GM21447 (cell line): ENCODE results near the gene PDZD2.
"Not testable (repeated sequence)": the region's sequence is repeated elsewhere in the genome, so short reads cannot be mapped to it uniquely, and the experiment has no call there.

ENCODE experiments used
- ATAC-seq: cut with Tn5 transposase; IDR thresholded peaks from one replicate; pipeline ENCODE4 v1.9.1; 2021; ENCODE audit not compliant: unreplicated experiment

The PDZD2 gene

DNA sequence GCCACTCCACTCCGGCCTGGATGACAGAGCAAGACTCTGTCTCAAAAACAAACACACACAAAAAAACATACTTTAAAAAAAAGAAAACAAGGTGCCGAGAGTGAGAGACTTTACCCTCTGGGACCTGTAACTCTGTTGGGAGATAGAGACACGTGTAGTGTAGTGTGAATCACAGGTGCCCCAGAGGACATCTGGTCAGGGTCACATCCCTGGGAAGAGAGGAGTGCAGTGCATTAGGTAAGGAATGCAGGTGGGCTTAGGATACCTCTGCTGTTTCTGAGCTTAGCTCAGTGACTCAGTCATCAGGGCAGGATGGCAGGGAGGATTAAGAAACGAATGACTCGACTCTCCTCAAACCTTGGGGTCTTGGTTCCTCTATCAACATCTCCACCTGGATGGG, 360.5 kb downstream of the PDZD2 start:
- no peak for ATAC-seq

DNA sequence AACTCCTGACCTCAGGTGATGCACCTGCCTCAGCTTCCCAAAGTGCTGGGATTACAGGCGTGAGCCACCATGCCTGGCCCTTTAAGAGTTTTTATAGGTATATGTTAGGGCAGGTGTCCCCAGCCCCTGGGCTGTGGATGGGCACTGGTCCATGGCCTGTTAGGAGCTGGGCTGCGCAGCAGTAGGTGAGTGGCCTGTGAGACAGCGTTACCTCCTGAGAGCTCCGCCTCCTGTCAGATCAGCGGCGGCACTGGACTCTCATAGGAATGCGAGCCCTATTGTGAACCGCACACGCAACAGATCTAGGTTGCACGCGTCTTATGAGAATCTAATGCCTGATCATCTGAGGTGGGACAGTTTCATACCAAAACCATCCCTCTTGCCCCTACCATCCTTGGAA, 361.8 kb downstream of the PDZD2 start:
- no peak for ATAC-seq

DNA sequence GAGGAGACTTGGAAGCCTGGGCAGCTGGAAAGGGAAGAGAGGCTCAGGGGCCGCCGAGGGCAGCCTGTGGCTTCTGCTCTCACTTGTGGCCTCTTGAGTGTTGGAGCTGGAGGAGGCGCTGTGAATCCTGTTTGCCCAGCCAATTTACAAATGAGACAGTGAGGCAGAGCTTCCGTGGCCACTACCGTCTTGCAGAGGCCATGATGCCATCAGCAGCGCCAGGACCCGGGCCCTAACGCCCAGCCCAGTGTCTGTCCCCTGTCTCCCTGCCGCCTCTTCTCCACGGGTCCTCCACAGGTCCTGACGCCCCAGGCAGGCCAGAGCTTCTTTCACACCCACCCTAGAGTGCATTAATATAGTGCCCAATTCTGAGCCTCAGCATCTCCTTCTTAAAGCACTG, 362.4 kb downstream of the PDZD2 start:
- no peak for ATAC-seq

DNA sequence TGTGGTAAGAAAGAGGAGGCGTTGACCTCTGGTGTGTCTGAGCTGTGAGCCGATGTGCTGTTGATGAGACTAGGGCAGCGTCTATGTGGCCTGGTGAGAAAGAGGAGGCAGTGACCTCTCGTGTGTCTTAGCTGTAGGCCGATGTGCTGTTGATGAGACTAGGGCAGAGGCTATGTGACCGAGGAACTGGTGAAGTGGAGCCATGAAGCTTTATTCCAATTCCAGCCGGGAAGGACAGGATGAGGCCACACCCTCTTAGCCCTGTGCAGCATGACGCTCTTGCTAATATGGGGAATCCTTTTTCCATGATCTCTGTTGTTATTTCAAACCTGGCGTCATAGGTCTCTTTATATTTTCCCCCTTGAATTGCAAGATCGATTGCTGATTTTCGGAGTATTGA, 362.8 kb downstream of the PDZD2 start:
- ATAC-seq = no peak

DNA sequence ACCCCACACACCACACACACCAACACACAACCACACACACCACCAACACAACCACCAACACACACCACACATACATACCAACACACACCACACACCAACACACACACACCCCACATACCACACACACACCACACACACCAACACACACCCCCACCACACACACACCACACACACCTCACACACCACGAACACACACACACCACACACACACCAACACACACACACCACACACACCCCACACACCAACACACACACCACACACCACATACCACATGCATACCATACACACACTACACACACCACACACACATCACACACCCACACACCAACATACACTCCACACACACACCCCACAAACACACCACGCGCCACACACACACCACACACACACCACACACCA, 363.8 kb downstream of the PDZD2 start:
- no peak for ATAC-seq

DNA sequence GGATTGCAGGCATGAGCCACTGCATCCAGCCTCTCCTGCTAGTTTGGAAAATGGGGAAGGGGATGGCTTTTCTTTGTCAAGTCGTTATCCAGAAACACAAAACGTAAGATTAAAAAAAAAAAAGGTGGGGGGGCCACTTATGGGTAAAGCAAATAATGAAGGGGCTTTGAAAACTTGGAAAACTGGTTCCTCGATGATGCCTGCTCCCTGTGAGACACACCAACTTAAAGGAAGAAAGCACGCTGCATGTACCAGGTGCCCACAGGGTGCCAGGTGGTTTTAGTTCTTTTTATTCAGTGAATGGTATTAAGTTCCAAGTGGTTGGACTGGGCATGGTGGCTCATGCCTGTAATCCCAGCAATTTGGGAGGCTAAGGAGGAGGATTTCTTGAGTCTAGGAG, 365.1 kb downstream of the PDZD2 start:
- no peak for ATAC-seq

DNA sequence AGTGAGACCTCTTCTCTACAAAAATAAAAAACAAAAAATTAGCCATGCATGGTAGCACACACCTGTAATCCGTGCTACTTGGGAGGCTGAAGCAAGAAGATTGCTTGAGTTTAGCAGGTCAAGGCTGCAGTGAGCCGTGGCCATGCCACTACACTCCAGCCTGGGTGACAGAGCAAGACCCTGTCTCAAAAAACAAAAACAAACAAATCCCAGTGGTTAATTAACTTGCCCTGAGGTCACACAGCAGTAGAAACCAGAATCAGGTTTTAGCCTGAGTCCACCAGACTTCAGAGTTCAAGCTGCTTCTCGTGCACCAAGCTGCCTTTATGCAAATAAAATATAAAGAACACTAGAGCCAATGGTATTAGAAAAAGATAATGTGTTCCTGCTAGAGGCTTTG, 365.5 kb downstream of the PDZD2 start:
- ATAC-seq = peak; percentile 71

DNA sequence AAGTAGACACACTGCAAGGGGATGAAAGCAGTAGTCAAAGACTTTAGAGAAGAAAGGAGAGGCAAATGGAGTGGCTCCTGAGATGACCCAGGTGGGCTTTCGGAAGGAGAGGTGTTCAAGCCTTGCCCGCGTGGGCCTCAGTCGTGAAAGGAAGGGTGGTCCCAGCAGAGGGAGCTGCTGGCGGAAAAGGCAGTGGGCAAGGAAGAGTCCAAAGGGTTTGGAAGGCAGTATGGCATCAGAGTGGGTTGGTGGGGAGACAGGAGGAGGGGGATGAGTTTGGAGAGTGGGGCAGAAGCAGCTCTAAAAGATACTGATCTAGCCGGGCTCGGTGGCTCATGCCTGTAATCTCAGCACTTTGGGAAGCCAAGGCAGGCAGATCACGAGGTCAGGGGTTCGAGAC, 369.8 kb downstream of the PDZD2 start:
- no peak for ATAC-seq

DNA sequence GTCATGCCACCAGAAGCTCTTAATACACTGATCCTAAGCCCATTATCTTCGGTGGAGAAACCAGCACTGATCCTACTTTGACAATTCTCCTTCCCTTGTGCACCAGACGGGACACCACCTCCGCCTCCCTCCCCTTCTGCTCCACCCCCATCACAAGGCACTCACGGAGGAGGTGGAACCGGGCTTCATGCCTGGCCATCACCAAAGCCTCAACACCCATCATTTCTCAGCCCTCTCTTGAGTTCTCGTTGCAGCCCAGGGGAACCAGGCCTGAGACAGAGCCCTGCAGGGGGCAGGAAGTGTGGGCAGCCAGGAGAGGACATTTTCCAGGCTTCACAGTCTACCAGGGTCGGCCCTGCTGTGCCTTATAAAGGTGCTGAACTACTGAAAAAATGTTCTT, 374.7 kb downstream of the PDZD2 start:
- no peak for ATAC-seq

DNA sequence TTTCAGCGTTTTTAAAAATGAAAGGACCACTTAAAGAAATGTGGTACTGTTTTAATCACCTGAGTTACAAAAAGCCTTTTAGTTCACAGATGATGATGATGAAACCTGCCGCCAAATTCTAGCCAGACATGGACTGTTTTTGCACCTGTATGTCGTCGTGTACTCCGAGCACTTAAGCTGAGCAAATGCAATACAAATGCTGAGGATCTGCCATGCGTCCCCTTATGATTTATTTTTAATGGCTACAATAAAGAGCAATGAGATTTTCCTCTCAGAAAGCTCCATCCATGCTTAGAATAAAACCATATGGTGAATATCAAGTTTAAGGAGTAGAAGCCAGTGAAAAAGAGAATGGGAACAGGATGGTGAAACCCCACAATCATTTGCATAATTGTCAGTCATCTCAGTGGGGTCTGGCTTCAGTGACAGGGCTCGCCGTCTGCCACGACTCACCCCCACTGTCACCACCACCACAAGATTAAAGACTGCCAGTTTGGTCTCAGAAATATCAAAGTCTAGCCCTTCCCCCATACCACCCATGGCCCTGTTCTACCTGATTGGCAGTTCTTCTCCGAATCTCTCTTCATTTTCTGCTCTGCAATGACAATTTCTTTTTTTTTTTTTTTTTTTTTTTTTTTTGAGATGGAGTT, 375.3 kb downstream of the PDZD2 start:
- ATAC-seq = no peak

DNA sequence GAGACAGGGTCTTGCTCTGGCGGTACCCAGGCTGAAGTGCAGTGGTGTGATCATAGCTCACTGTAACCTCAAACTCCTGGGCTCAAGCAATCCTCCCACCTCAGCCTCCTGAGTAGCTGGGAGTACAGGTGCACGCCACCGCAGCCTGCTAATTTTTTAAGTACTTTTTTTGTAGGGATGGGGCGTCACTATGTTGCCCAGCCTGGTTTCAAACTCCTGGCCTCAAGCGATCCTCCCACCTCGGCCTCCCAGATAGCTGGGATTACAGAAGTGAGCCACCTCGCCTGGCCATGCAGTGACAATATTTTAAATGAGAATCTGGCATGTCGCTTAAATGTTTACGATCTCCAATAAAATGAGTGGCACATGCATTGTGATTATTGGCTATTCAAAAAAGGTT, 376.3 kb downstream of the PDZD2 start:
- ATAC-seq = not testable (repeated sequence)

DNA sequence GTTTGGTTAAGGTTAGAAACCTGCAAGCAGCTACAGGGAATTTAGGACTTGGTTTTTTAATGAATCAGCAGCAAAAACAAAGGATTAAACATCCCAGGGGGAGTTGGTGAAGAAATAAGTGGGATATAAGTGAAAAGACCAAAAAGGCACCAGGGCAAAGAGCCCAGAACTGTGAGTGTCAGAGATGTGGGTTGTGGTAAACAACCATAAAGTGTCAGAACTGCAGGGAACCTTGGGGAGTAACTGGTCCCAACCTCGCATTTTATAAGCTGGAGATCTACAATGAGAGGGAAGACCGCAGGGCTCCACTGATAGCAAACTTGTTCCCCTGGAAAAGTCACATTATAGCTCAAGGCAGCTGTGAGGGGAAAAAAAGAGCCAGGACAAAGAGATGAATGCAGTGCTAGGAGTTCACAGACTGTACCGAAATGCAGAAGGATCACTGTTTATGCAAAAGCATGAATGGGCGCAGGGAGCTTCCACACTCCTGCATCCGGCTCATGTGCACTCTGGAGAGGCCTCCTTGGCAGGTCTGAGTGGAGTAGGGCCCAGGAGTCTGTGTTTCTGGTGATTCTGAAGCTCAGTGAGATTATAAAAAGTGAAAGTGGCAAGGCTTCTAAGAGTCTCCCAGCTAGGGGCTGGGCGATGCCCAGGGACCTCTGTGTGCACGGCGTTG, 378.9 kb downstream of the PDZD2 start:
- no peak for ATAC-seq

DNA sequence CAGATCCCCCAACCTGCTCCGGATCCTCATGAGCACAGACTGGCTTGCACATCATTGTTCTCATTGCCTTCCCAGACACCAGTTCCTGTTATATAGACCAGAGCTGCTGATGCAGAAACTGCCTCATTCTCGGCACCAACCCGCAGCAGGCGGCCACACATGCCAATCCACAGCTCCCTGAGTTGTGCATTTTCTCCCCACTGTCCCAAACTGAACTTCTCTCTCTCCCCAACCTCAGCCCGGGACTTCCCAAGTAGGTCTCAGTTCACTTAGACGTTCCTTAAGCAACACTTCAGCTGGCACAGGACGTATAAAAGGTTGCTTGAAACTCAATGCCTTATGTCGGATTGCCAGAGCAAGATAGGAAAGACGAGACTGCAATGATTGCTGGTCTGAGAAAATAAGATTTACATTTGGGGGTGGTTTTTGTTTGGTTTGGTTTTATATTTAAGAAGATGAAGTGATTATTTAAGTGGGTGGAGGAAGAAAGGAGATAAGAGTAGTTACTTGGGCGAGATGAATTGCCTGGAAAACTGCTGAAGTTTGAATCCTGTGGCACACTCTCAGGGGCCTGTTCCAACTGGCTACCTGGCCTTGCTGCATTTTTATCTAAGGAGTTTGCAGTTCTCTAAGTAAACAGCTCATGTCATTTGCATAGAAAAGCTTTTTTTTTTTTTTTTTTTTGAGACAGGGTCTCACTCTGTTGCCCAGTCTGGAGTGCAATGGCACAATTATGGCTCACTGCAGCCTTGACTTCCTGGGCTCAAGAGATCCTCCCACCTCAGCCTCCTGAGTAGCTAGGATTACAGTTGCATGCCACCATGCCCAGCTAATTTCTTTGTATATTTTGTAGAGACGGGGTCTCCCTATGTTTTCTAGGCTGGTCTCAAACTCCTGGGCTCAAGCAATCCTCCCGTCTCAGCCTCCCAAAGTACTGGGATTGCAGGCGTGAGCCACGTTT, 379.8 kb downstream of the PDZD2 start:
- ATAC-seq = no peak

DNA sequence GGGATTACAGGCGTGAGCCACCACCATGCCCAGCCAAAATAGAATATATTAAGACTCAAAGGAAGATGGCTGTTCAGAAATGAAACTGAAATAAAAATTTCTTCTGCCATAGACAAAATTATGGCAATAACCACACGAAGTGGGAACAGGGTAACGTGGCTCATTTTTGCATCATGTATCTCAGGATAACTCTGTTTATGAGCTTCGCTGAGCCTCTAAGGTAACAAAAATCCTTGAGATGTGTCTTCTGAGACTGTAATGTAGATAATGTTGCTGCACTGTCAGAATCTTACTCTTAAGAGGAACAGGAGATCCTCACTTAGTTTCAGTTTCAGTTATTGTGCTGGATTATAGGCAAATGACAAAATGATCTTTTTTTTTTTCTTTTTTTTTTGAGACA, 381.3 kb downstream of the PDZD2 start:
- peak; percentile 78 for ATAC-seq

DNA sequence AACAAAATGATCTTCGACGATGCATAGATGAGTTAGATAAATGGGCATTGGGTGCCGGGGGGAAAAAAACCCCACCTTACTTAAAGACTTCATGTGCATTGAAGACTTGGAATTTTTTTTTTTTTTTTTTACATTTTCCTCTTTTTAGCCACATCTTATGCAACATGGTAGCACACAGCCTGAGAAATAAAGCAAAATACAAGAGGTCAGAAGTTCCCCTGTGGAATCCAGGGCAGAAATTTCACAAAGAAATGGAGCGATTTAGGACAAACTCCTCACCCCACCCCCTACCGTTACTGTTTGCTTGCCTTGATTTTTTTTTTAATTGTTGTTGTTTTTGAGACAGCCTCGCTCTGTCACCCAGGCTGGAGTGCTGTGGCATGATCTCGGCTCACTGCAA, 382.0 kb downstream of the PDZD2 start:
- no peak for ATAC-seq

DNA sequence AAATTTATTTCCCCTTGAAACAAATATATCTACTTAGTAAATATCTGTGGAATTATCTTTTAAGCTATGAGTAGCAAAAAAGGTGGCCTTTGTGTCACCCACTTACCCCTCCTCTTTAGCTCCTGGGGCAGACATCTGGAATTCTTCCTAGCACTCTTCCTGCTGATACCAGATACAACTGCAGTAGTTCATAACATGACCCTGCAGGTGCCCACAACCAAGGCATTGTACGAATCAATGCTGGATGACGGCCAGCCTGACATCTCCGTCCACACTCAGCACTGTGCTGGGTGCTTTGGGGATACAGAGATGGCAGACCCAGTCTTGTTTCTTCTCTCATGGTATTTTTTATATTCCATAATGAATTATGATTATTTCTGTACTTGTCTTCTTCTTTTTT, 382.8 kb downstream of the PDZD2 start:
- ATAC-seq = no peak

DNA sequence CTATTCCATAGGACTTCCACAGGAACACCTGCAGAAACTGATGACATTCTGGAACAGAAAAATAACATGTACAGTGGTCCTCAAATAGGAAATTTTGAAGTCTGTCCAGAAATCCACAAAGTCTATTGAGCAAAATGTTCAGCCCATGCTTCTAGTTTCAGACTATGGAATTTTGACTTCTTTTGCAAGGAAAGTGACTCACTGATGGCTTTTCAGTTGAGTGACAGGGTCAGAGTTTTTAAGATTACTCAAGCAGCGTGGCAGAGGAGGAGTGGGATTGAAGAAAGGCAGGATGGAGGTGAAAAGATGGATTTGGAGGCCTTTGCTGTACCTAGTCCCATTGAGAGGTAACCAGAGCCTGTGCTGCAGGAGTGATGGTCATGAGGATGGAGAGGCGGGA, 383.7 kb downstream of the PDZD2 start:
- ATAC-seq = no peak

DNA sequence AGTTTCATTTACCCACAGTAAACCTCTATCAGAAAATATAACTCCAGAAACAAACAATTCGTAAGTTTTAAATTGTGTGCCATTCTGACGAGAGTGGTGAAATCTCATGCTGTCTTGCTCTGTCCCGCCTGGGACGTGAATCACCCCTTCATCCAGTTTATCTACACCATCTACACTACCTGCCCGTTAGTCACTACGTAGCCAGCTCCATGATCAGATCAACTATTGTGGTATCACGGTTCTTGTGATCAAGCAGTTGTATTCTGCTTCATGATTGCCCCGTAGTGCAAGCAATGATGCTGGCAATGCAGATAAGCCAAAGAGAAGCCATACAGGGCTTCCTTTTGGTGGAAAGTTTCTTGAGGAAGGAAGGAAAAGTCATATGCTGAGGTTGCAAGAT, 384.9 kb downstream of the PDZD2 start:
- ATAC-seq = no peak

DNA sequence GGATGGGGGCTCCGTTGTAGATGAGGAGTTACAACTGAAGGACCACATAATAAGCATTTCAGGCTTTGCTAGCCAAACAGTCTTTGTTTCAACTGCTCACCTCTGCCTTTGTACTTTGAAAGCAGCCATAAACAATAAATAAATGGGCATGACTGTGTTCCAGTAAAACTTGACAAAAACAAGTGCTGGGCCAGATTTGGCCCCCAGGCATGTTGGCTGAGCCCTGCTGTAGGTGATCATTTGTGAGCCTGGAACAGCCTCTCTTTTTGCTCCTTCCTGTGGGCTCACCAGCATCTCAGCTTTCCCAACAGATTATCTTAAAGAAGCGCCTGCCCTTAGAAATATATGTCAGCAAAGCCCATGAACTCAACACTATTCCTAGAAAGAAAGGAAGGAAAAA, 385.8 kb downstream of the PDZD2 start:
- ATAC-seq = no peak

DNA sequence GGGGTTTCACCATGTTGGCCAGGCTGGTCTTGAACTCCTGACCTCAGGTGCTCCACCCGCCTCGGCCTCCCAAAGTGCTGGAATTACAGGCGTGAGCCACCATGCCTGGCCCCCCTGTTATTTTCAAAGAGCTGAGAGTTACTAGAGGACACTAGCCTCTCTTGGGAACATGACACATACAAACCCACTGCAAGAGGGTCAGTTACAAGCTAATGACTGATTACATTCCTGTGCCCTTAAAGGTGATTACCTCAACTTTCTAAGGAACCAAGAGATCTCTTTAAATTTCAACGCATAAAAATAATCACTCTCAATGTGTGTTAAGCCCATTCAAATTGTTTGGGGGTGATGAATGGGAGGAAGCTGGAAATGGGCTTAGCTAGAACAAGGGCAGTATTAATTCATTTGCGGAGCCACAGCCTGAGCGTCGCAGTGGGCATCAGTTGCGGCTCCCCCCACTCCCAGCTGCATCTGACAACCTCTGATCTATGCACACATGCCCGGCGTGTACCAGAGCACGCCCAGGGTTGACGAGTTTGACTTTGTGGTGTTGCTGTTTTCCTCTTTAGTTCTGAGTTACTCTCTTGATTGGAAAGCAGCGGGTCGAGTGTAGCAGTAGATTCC, 388.3 kb downstream of the PDZD2 start:
- ATAC-seq = no peak

DNA sequence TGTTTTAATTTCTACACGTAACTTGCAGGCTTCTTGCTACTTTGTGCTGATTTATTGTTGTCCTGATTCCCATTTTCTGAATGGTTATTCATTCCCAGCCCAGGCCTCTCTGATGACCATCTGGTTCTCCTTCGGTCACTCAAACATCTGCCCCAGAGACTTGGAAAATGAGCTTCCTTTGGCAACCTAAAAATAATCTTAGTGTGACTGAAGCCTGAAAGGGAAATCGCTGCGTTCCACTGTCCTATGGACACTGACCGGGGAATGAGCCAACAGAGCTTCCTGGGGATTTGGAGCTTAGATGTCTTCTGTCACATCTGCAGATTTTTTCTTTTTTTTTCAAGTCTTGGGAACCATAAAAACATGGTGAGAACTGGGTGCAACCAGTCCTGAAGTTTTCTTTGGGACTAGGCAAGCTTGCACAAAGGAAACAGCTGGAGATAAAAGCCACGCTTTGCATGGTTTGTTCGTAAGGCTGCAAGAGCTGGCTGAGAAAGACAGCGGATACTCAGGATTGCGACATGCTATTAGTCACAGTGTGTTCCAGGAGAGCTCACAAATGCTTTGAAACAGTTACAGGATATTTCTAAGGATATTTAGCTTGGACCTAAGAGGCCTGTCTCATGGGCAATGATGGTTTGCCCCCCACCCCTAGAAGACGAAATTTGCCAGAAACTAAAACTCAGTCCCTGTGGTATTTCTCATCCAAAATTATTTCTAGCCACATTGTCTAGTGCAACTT, 389.0 kb downstream of the PDZD2 start:
- ATAC-seq = no peak
